HEK293 (cell line): Measurements from ENCODE around the gene TCEAL1.

Source experiments
- BCL11A ChIP-seq: fragments of 450-650 bp; formaldehyde crosslinking; IDR thresholded peaks from 2 replicates; pipeline ENCODE4 v1.5.1; 2016; ENCODE audit warnings: low read depth, missing biosample characterization, missing genetic modification characterization
- TRIM28 ChIP-seq: IDR thresholded peaks from 2 replicates; pipeline ENCODE4 v1.6.1; 2011; ENCODE audit warnings: low read length, control low read depth, borderline replicate concordance
- ZBTB17 ChIP-seq: fragments of 450-650 bp; formaldehyde crosslinking; IDR thresholded peaks from 2 replicates; pipeline ENCODE4 v1.5.1; 2016; ENCODE audit warnings: missing biosample characterization, missing genetic modification characterization
- ZNF146 ChIP-seq: fragments of 450-650 bp; formaldehyde crosslinking; IDR thresholded peaks from 2 replicates; pipeline ENCODE4 v1.5.1; 2016; ENCODE audit warnings: missing biosample characterization, missing genetic modification characterization
- ZNF274 ChIP-seq, 2 experiments: fragments of 200-500 bp in 1 of 2; fragments of 450-650 bp in 1 of 2; sonication (Bioruptor generic) in 1 of 2; formaldehyde crosslinking in 1 of 2; IDR thresholded peaks; 2 replicates each; pipeline versions ENCODE4 v1.5.1 to v1.6.1; 2014 to 2016; ENCODE audit warnings: borderline replicate concordance in 1 of 2, inconsistent platforms in 1 of 2, low read length in 1 of 2, missing biosample characterization in 1 of 2, missing genetic modification characterization in 1 of 2
- ZNF701 ChIP-seq: fragments of 450-650 bp; formaldehyde crosslinking; IDR thresholded peaks from 2 replicates; pipeline ENCODE4 v1.5.1; 2016; ENCODE audit warnings: missing biosample characterization, missing genetic modification characterization
- ZXDB ChIP-seq: fragments of 450-650 bp; formaldehyde crosslinking; IDR thresholded peaks from 2 replicates; pipeline ENCODE4 v1.5.1; 2016; ENCODE audit warnings: missing biosample characterization, missing genetic modification characterization
- TF ChIP-seq, protein P1 (sequence below): fragments of 450-650 bp; formaldehyde crosslinking; IDR thresholded peaks from 2 replicates; pipeline ENCODE4 v1.5.1; 2016; ENCODE audit warnings: missing biosample characterization, missing genetic modification characterization
- TF ChIP-seq, protein P2 (sequence below): fragments of 450-650 bp; formaldehyde crosslinking; IDR thresholded peaks from 2 replicates; pipeline ENCODE4 v1.5.1; 2017; ENCODE audit warnings: missing biosample characterization, missing genetic modification characterization
- TF ChIP-seq, protein P3 (sequence below): fragments of 450-650 bp; formaldehyde crosslinking; IDR thresholded peaks from 2 replicates; pipeline ENCODE4 v1.5.1; 2017; ENCODE audit warnings: missing biosample characterization, missing genetic modification characterization

DNA sequence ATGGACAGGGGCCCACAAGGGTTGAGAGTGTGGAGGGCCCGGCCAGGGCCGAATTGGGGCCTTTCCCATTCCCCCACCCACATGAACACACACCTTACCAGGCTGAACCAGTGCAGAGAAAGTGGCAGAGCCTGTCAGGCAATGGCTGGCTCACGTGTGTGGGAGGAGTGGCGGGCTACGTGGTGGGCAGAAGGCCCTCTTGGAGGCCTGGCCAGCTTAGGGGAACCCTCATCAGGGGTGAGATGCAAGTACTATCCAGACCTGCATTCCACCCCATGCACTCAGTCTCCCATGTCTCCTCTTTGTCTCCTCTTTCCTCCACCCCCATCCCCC, 42.5 kb upstream of the TCEAL1 start:
- TF ChIP-seq, protein P1, sequence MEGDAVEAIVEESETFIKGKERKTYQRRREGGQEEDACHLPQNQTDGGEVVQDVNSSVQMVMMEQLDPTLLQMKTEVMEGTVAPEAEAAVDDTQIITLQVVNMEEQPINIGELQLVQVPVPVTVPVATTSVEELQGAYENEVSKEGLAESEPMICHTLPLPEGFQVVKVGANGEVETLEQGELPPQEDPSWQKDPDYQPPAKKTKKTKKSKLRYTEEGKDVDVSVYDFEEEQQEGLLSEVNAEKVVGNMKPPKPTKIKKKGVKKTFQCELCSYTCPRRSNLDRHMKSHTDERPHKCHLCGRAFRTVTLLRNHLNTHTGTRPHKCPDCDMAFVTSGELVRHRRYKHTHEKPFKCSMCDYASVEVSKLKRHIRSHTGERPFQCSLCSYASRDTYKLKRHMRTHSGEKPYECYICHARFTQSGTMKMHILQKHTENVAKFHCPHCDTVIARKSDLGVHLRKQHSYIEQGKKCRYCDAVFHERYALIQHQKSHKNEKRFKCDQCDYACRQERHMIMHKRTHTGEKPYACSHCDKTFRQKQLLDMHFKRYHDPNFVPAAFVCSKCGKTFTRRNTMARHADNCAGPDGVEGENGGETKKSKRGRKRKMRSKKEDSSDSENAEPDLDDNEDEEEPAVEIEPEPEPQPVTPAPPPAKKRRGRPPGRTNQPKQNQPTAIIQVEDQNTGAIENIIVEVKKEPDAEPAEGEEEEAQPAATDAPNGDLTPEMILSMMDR (tag by site-specific recombination), result no peak
- TF ChIP-seq BCL11A (no peak), ZXDB (tag by site-specific recombination) (no peak), TRIM28 (no peak), ZNF146 (tag by site-specific recombination) (no peak), ZNF274 (IDR thresholded peaks at IDR 0.05; ENCODE audit: low read length) (no peak), ZNF274 (tag by site-specific recombination; IDR thresholded peaks at IDR 0.05; ENCODE audit: borderline replicate concordance) (no peak), ZBTB17 (tag by site-specific recombination) (no peak), ZNF701 (tag by site-specific recombination) (no peak)
- TF ChIP-seq, protein P2, sequence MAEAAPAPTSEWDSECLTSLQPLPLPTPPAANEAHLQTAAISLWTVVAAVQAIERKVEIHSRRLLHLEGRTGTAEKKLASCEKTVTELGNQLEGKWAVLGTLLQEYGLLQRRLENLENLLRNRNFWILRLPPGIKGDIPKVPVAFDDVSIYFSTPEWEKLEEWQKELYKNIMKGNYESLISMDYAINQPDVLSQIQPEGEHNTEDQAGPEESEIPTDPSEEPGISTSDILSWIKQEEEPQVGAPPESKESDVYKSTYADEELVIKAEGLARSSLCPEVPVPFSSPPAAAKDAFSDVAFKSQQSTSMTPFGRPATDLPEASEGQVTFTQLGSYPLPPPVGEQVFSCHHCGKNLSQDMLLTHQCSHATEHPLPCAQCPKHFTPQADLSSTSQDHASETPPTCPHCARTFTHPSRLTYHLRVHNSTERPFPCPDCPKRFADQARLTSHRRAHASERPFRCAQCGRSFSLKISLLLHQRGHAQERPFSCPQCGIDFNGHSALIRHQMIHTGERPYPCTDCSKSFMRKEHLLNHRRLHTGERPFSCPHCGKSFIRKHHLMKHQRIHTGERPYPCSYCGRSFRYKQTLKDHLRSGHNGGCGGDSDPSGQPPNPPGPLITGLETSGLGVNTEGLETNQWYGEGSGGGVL (tag by site-specific recombination), result no peak
- TF ChIP-seq, protein P3, sequence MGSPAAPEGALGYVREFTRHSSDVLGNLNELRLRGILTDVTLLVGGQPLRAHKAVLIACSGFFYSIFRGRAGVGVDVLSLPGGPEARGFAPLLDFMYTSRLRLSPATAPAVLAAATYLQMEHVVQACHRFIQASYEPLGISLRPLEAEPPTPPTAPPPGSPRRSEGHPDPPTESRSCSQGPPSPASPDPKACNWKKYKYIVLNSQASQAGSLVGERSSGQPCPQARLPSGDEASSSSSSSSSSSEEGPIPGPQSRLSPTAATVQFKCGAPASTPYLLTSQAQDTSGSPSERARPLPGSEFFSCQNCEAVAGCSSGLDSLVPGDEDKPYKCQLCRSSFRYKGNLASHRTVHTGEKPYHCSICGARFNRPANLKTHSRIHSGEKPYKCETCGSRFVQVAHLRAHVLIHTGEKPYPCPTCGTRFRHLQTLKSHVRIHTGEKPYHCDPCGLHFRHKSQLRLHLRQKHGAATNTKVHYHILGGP (tag by site-specific recombination), result no peak
